HepG2 (cell line): Measurements from ENCODE around the gene ZNHIT1. TPM values are rescaled to one million over a fixed set of nuclear protein-coding genes. Genes with fewer than 3 reads are reported as not detected.

Experiments
- BHLHE40 ChIP-seq: IDR thresholded peaks from 2 replicates; pipeline ENCODE4 v1.6.1; 2011; ENCODE audit warnings: low read length, improper control_type of control experiment
- DRAP1 ChIP-seq: IDR thresholded peaks from 2 replicates; pipeline ENCODE4 v1.6.1; 2016; ENCODE audit warnings: missing genetic modification reagents, missing compliant biosample characterization
- HDAC1 ChIP-seq: sonication (generic); formaldehyde crosslinking; IDR thresholded peaks from 2 replicates; pipeline ENCODE4 v1.5.1; 2020; ENCODE audit warnings: mild to moderate bottlenecking, missing genetic modification reagents
- KDM3A ChIP-seq: IDR thresholded peaks from 2 replicates; pipeline ENCODE4 v1.6.1; 2018; ENCODE audit warnings: low read depth, missing compliant biosample characterization
- RAD21 ChIP-seq: fragments of 450-650 bp; formaldehyde crosslinking; IDR thresholded peaks from 2 replicates; pipeline ENCODE4 v1.5.0; 2020; ENCODE audit warnings: mild to moderate bottlenecking
- RERE ChIP-seq: IDR thresholded peaks from 2 replicates; pipeline ENCODE4 v1.6.1; 2016; ENCODE audit warnings: low read depth, missing genetic modification reagents, missing compliant biosample characterization
- SMARCC2 ChIP-seq: fragments of 450-650 bp; IDR thresholded peaks from 2 replicates; pipeline ENCODE4 v1.6.1; 2017; ENCODE audit warnings: antibody characterized with exemption, mild to moderate bottlenecking
- SRSF1 ChIP-seq: fragments of 200-400 bp; formaldehyde crosslinking; optimal IDR thresholded peaks from 2 replicates; pipeline ENCODE3; 2017; ENCODE audit warnings: mild to moderate bottlenecking, low read depth, low read length, moderate library complexity
- TEF ChIP-seq: sonication (generic); formaldehyde crosslinking; IDR thresholded peaks from 2 replicates; pipeline ENCODE4 v1.5.0; 2020; ENCODE audit warnings: missing genetic modification reagents
- ZFP41 ChIP-seq: sonication (generic); formaldehyde crosslinking; IDR thresholded peaks from 2 replicates; pipeline ENCODE4 v1.4.0; 2020; ENCODE audit warnings: mild to moderate bottlenecking, missing genetic modification reagents, borderline replicate concordance
- ZHX1 ChIP-seq: sonication (generic); formaldehyde crosslinking; IDR thresholded peaks from 2 replicates; pipeline ENCODE4 v1.8.1; 2022; ENCODE audit warnings: low read depth, mild to moderate bottlenecking, missing genetic modification reagents
- ZNF329 ChIP-seq: sonication (generic); formaldehyde crosslinking; IDR thresholded peaks from 2 replicates; pipeline ENCODE4 v1.9.0; 2021; ENCODE audit warnings: low read depth, mild to moderate bottlenecking, missing genetic modification reagents
- ZNF343 ChIP-seq: sonication (generic); formaldehyde crosslinking; IDR thresholded peaks from 2 replicates; pipeline ENCODE4 v1.4.0; 2020; ENCODE audit warnings: mild to moderate bottlenecking, missing genetic modification reagents
- ZNF367 ChIP-seq: sonication (generic); formaldehyde crosslinking; IDR thresholded peaks from 2 replicates; pipeline ENCODE4 v1.4.0; 2020; ENCODE audit warnings: missing genetic modification reagents, borderline replicate concordance
- ZNF660 ChIP-seq: sonication (generic); formaldehyde crosslinking; IDR thresholded peaks from 2 replicates; pipeline ENCODE4 v1.5.1; 2020; ENCODE audit warnings: mild to moderate bottlenecking, low read depth, missing genetic modification reagents, borderline replicate concordance
- ZNF75D ChIP-seq: sonication (generic); formaldehyde crosslinking; IDR thresholded peaks from 2 replicates; pipeline ENCODE4 v1.8.1; 2023; ENCODE audit warnings: missing genetic modification reagents, mild to moderate bottlenecking, borderline replicate concordance
- ZNF770 ChIP-seq: sonication (generic); formaldehyde crosslinking; IDR thresholded peaks from 2 replicates; pipeline ENCODE4 v1.5.0; 2020; ENCODE audit warnings: mild to moderate bottlenecking, missing genetic modification reagents
- ZNF772 ChIP-seq: sonication (generic); formaldehyde crosslinking; IDR thresholded peaks from 2 replicates; pipeline ENCODE4 v1.5.0; 2020; ENCODE audit warnings: mild to moderate bottlenecking, missing genetic modification reagents
- polyA plus RNA-seq, 8 experiments: library from polyadenylated mRNA; depleted of rRNA in 3 of 8; stranded (reverse) in 7 of 8; unstranded in 1 of 8; fragments of >200 nt; fragmentation: Illumina TruSeq in 4 of 8; extraction: Trizol in 4 of 8; gene quantifications; 2 replicates each; pipeline versions ENCODE4 v1.2.1 to v1.2.3, GENCODE V29; 2011 to 2016; ENCODE audit warnings: low read depth in 4 of 8, missing spikeins in 1 of 8, mixed read lengths in 1 of 8; ENCODE audit not compliant: insufficient read depth in 1 of 8
- total RNA-seq, 5 experiments: library from RNA; depleted of rRNA; stranded (reverse); fragments of >200 nt; fragmentation: Illumina TruSeq; extraction: Trizol; gene quantifications; 2 replicates each; pipeline ENCODE4 v1.2.3, GENCODE V29; 2016; ENCODE audit warnings: low read depth in 1 of 5

Gene ZNHIT1
- total and polyA plus RNA-seq, 2 of the 13 experiments (the other 11 are each of a cell fraction or from before 2014, with no cell fraction given) = 32.5 to 64.5 TPM

GRCh38 chr7:101251871-101252659, 34.1 kb downstream of the ZNHIT1 start (continued):
- TF ChIP-seq ZNF75D (no peak), ZNF343 (CRISPR knock-in tag) (no peak), KDM3A (CRISPR knock-in tag) (no peak), SRSF1 (no peak), RERE (CRISPR knock-in tag) (no peak), BHLHE40 (no peak), ZNF329 (CRISPR knock-in tag) (no peak), ZNF660 (CRISPR knock-in tag) (no peak), ZNF367 (no peak), SMARCC2 (no peak), HDAC1 (CRISPR knock-in tag) (peak; percentile 85), RAD21 (CRISPR knock-in tag) (no peak), ZHX1 (CRISPR knock-in tag) (no peak), ZNF772 (CRISPR knock-in tag) (peak; percentile 44; the same call in 1 of the 2 replicates), ZNF770 (CRISPR knock-in tag) (peak; percentile 65; the same call in 1 of the 2 replicates), DRAP1 (0 out of 2 replicates have a peak, but pooled peaks have one; percentile 48), TEF (CRISPR knock-in tag) (no peak), ZFP41 (CRISPR knock-in tag) (no peak)
